ENCODE data around the gene ISOC2. TPM values are rescaled to one million over a fixed set of nuclear protein-coding genes. Genes with fewer than 3 reads are reported as not detected.

ISOC2 gene
- total and polyA plus RNA-seq, 2 donors: 35.1 to 94.1 TPM

DNA sequence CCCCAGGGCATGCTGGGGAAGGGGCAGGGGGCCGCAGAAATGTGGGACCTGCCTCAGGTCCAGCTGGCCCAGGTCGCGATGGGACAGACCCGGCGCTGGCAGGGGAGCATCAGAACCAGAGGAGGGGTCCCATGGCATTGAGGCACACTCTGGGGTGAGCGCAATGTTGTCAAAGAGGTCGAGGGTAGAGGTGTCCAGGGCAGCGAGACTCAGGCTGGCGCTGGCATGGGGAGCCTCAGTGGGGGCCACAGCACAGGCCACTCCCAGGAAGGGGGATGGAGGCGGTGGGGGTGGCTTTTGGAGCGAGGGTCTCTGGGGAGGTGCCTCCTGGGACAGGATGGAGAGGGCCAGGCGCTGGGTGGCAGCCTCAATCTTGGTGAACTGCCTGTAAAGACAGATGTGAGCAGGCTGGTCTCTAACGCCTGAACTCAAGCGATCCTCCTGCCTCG, 2.2 kb upstream of the ISOC2 start:
- Histone ChIP-seq H3K27ac (ENCODE audit: low read depth) (no peak overlapping the region), H3K4me1 (ENCODE audit: insufficient read depth) (peaks cover 2% of the 10 kb centered on the region), H3K36me3 (ENCODE audit: insufficient read depth) (no peaks in the 10 kb centered on the region), H3K4me3 (ENCODE audit: low read depth, low read length) (no peak overlapping the region)
- WGBS: 73% methylated on average over 15 of the region's 15 CpGs
- DNase-seq (ENCODE audit: extremely low spot score): no peak

DNA sequence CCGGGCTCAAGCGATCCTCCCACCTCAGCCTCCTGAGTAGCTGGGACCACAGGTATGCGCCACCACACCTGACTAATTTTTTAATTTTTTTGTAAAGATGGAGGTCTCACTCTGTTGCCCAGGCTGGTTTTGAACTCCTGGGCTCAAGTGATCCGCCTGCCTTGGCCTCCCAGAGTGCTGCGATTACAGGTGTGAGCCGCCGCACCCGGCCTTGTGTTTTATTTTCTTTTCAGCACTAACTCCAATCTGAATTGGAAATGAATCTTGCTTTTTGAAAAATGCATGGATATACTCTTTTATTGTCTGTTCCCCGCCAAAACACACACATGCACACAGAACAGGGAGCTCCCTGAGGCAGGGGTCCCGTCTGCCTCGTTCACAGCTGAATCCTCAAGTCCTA, 1.3 kb upstream of the ISOC2 start:
- DNase-seq (ENCODE audit: extremely low spot score): no peak
- no peak overlapping the region for H3K27ac ChIP-seq (ENCODE audit: low read depth)
- no peak overlapping the region for H3K4me3 ChIP-seq (ENCODE audit: low read depth, low read length)
- 81% methylated on average over 11 of the region's 11 CpGs for WGBS
- H3K4me1 ChIP-seq (ENCODE audit: insufficient read depth): peaks cover 2% of the 10 kb centered on the region
- H3K36me3 ChIP-seq (ENCODE audit: insufficient read depth): no peaks in the 10 kb centered on the region

DNA sequence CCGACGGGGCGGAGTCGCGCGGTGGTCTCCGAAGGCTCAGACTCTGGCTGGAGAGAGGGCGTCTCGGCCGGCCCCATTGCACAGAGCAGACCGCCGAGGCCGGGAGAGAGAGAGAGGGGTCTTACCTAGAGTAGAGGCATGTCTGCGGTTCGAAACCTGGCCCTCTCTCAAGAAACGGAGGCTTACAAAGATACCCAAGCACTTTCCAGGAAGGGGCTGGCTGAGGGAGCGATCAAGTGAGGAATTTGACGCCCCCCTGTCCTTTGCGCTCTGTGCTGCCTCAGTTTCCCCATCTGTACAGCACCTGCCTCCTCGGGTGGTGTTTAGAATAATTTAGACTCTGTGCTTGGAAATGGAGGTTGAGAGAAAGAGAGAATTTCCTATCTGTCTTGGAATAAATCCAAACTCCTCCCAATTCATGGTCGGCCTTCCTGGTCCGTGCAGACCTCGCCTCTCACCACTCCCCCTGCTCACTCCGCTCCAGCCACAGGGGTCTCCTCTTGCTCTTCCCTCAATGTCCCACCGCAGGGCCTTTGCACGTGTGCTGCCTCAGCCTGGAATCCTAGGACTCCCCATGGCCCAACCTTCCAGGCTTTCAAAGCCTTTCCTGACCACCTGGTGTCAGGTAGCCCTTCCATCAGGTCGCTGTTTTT, 658 bp upstream of the ISOC2 start:
- H3K4me1 ChIP-seq (ENCODE audit: insufficient read depth): peaks cover 2% of the 10 kb centered on the region
- DNase-seq (ENCODE audit: extremely low spot score): no peak
- WGBS: 10% methylated on average over 27 of the region's 27 CpGs
- H3K27ac ChIP-seq (ENCODE audit: low read depth): no peak overlapping the region
- H3K4me3 ChIP-seq (ENCODE audit: low read depth, low read length): peak overlapping the region; percentile 52
- no peaks in the 10 kb centered on the region for H3K36me3 ChIP-seq (ENCODE audit: insufficient read depth)

DNA sequence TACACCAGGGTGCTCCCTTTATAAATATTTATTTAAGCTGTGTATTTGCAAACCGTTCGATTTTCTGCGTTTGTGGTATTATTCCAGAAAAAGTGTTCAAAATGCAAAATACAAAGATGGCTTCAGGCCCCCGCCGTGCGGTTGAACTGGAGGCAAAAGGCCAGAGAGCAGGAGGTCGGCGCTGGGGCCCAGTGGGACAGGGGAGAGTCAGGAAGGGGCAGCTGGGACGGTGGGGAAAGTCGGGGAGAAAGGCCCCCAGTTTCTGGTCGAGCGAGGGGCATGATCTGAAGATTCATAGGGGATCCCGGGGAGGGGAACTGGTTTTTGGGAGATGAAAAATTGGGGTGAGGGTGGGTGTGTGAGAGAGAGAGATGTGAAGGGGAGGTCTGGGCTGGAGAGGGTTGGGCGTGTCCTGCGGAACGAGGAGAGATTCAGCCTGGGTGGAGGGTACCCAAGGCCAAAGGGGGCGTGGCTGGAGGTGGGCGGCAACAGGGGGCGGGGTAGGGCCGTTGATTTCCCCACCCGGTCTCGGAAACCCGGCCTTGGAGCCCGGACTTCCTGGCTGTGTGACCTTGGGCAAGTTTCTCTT, 678 bp downstream of the ISOC2 start:
- DNase-seq (ENCODE audit: extremely low spot score): no peak
- WGBS: 6% methylated on average over 23 of the region's 24 CpGs
- Histone ChIP-seq H3K4me3 (ENCODE audit: low read depth, low read length) (peak overlapping the region; percentile 80), H3K27ac (ENCODE audit: low read depth) (peak overlapping the region; percentile 78), H3K36me3 (ENCODE audit: insufficient read depth) (no peaks in the 10 kb centered on the region), H3K4me1 (ENCODE audit: insufficient read depth) (peaks cover 2% of the 10 kb centered on the region)

DNA sequence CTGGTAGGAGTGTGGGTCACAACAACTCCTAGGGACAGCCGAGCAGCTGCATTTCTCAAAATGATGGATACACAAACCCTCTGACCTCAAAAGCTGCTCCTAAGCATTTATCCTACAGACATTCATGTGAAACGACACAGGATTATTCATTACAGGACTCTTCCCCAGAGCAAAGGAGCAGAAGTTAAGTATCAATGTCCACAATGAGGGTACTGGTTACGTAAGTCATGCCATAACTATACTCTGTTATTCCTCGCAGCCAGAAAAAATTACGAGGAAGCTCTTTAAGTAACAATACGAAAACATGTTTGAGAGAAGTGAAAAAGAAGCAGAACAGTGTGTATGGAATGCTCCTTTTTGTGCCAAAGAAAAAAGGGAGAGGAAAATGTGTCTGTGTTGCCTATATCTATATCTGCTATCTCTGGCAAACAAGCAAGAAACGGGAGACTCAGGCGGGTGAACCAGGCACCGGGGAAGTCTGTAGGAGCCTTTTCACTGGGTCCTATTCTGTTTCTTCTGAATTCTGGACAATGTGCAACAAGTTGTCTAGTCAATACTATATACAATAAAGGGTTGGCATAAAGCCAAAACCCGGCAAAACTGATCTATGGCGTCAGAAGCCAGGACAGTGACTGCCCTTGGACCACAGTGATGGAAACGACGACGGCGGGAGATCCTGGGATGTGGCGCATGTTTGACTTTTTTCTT, 1.3 kb downstream of the ISOC2 start:
- Histone ChIP-seq H3K36me3 (ENCODE audit: insufficient read depth) (no peaks in the 10 kb centered on the region), H3K27ac (ENCODE audit: low read depth) (peak overlapping the region; percentile 30), H3K4me3 (ENCODE audit: low read depth, low read length) (peak overlapping the region; percentile 17), H3K4me1 (ENCODE audit: insufficient read depth) (peaks cover 2% of the 10 kb centered on the region)
- 18% methylated on average over 16 of the region's 16 CpGs for WGBS
- no peak for DNase-seq (ENCODE audit: extremely low spot score)

DNA sequence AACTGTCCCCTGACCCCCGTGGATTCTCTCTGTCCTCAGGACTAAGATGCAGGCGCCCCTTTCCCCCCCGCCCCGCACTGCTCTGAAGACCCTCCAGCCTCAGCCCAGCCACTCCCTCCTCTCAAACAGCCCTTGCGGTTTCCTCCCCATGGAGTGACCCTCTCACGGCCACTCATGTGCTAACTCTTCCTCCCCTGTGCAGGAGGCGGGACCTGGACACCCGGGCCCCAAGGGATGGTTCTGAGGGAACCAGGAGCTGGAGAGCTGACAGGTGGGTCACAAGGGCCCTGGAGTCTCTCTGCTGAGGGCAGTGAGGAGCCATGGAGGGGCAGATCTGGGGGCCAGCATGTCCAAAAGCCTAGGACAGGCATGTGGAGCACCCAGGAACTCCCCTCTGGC, 1.9 kb downstream of the ISOC2 start:
- 50% methylated on average over 8 of the region's 8 CpGs for WGBS
- H3K4me1 ChIP-seq (ENCODE audit: insufficient read depth): peaks cover 2% of the 10 kb centered on the region
- no peaks in the 10 kb centered on the region for H3K36me3 ChIP-seq (ENCODE audit: insufficient read depth)
- no peak for DNase-seq (ENCODE audit: extremely low spot score)
- no peak overlapping the region for H3K4me3 ChIP-seq (ENCODE audit: low read depth, low read length)
- no peak overlapping the region for H3K27ac ChIP-seq (ENCODE audit: low read depth)

DNA sequence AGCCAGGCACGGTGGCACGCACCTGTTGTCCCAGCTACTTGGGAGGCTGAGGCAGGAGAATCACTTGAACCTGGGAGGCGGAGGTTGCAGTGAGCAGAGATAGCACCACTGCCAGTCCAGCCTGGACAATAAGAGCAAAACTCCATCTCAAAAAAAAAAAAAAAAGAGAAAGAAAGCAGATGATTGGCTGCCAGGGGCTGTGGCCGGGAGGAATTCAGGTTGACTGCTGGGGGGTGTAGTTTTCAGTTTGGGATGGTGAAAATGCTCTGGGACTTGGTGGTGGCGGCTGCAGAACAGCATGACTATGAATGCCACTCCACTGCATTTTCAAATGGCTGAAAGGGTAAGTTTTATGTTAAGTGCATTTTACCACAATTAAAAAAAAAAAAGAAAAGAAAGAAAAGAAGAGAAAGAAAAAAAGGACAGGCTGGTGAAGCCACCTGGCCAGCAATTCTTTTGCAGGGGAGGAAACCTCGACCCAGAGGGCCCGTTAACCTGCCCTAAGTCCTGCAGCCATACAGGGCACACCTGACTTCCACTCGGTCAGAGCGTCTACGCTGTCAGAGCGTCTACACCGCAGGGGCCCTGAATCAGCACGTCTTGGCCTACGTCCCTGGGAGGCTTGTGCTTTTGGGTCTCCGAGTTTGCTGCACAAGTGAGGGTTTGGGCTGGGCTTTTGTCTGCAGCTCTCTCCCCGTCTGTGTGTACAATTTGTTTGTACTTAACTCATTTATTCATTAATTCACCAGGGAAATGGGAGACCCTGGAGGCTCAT, 3.6 kb downstream of the ISOC2 start:
- H3K4me1 ChIP-seq (ENCODE audit: insufficient read depth): peaks cover 2% of the 10 kb centered on the region
- no peak for DNase-seq (ENCODE audit: extremely low spot score)
- no peaks in the 10 kb centered on the region for H3K36me3 ChIP-seq (ENCODE audit: insufficient read depth)
- WGBS: 87% methylated on average over 16 of the region's 16 CpGs
- H3K27ac ChIP-seq (ENCODE audit: low read depth): no peak overlapping the region
- H3K4me3 ChIP-seq (ENCODE audit: low read depth, low read length): no peak overlapping the region

DNA sequence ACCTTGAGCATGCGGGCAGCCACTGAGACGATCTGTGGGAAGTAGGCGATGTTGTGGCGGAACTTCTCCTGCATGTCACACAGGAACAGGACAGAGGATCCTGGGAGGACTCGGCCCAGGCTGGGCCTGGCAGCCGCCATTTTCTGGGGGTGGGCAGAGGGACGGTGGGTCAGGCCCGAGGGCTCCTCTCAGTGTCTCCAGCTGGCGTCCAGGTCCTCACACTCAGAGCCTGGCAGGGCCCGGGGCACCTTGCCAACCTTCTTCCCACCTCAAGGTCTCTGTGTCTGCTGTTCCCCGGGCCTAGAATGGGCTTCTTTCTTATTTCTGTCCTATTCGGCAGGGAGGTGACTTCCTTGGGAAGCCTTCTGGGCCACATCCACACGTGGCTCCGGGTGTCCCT, 5.1 kb downstream of the ISOC2 start:
- Histone ChIP-seq H3K36me3 (ENCODE audit: insufficient read depth) (no peaks in the 10 kb centered on the region), H3K4me3 (ENCODE audit: low read depth, low read length) (no peak overlapping the region), H3K4me1 (ENCODE audit: insufficient read depth) (peaks cover 2% of the 10 kb centered on the region), H3K27ac (ENCODE audit: low read depth) (no peak overlapping the region)
- no peak for DNase-seq (ENCODE audit: extremely low spot score)
- WGBS: 93% methylated on average over 14 of the region's 14 CpGs

DNA sequence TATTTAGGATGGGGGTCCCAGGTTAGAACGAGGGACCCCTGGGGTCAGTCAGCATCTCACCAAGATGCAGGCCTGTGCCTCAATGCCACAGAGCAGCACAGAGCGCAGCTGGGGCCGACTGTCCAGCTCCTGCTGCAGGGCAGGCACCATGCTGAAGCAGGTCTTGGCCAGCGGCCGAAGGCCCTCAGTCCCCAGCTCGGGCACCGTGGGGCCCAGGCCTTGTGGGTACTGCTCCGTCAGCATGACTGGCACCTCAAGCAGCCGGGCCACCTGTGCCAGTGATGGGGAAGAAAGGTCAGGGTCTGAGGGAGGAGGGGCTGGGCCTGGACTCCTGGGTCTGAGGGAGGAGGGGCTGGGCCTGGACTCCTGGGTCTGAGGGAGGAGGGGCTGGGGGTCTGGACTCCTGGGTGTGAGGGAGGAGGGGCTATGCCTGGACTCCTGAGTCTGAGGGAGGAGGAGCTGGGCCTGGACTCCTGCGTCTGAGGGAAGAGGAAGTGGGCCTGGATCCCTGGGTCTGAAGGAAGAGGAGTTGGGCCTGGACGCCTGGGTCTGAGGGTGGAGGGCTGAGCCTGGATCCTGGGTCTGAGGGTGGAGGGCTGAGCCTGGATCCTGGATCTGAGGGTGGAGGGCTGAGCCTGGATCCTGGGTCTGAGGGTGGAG, 5.7 kb downstream of the ISOC2 start:
- DNase-seq (ENCODE audit: extremely low spot score): no peak
- Histone ChIP-seq H3K27ac (ENCODE audit: low read depth) (no peak overlapping the region), H3K36me3 (ENCODE audit: insufficient read depth) (no peaks in the 10 kb centered on the region), H3K4me3 (ENCODE audit: low read depth, low read length) (no peak overlapping the region), H3K4me1 (ENCODE audit: insufficient read depth) (peaks cover under 1% of the 10 kb centered on the region)
- WGBS: 89% methylated on average over 11 of the region's 11 CpGs

DNA sequence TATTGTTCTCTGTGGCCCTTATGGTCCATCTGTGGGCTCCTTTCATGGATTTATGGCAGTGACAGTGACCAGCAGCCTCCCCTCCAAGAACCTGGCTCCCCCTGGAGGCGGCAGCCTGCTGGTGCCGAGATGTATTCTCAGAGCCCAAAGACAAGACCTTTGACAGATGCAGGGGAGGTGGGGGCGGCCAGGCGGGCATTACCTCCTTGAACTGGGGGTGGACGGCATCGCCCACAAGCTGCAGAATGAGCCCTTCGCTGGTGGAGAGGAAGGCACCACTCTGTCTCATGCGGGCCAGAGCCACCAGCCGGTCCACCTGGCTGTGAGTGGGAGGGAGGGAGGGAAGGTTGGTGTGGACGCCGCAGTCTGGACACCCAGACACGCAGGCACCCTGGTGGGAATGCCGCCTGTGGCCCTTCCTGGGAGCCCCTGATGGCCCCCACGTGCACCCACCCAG, 6.6 kb downstream of the ISOC2 start:
- DNase-seq (ENCODE audit: extremely low spot score): no peak
- WGBS: 77% methylated on average over 14 of the region's 14 CpGs
- no peaks in the 10 kb centered on the region for H3K36me3 ChIP-seq (ENCODE audit: insufficient read depth)
- no peak overlapping the region for H3K27ac ChIP-seq (ENCODE audit: low read depth)
- no peaks in the 10 kb centered on the region for H3K4me1 ChIP-seq (ENCODE audit: insufficient read depth)
- H3K4me3 ChIP-seq (ENCODE audit: low read depth, low read length): no peak overlapping the region

DNA sequence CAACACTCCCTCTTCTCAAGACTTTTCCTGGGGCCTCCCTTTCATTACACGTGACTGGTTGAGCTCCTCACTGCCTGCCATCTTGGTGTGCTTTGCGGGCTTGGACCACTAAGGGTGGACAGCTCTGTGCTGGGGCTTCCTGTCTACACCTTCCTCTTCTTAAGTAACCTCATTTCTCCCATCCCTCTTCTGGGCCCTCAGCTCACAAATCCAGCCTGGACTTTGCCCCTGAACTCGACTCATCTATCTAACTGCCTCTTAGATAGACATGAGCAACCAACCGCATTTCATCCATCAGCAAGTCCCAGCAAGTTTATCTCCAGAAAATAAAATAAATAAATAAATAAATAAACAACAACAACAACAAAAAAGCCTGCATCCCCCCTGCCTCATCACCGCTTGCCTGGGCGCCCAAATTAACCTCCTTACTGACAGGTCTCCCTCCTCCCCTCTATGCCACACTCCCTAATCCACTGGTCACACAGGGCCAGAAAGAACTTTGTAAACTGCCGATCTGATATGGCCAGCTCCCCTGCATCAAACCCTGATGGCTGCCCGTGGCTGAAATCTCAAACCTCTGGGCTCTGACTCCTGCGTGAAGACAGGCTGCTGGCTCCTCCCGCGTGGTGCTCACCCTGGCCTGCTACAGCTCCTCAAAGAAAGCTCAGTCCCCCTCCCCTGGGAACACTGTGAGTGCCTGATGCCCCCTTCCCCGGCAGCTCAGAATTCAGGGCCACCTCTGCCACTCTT, 7.8 kb downstream of the ISOC2 start:
- Histone ChIP-seq H3K4me3 (ENCODE audit: low read depth, low read length) (no peak overlapping the region), H3K27ac (ENCODE audit: low read depth) (no peak overlapping the region), H3K36me3 (ENCODE audit: insufficient read depth) (no peaks in the 10 kb centered on the region), H3K4me1 (ENCODE audit: insufficient read depth) (no peaks in the 10 kb centered on the region)
- 91% methylated on average over 12 of the region's 12 CpGs for WGBS
- DNase-seq (ENCODE audit: extremely low spot score): no peak

DNA sequence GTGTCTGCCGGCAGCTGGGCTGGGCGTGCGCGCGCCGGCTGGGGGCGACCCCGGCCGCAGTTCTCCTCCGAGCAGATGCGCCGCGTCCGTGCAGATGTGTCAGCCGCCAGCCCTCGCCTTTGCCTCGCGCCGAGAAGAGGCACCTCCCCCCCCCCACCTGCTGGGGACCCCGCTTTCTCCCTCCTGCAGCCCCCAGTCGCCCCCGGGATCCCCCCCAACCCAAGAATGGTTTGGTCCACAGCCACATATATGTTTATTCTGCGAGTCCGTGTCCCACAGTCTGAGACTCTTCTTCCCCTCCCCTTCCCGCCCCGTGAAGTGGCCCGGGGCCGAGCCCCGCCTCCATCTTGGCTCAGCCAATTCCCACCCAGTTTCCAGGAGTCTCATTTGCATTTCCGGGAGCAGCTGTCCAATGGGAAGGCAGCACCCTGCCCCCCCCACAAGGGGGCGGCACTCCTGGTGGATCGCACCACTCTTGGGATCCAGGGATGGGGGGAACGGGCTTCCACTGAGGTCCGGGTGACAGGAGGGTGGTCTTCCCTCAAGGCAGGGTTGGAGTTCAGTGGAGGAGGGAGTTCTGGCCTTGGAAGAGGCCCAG, 8.6 kb downstream of the ISOC2 start:
- Histone ChIP-seq H3K4me3 (ENCODE audit: low read depth, low read length) (no peak overlapping the region), H3K36me3 (ENCODE audit: insufficient read depth) (no peaks in the 10 kb centered on the region), H3K4me1 (ENCODE audit: insufficient read depth) (no peaks in the 10 kb centered on the region), H3K27ac (ENCODE audit: low read depth) (no peak overlapping the region)
- WGBS: 10% methylated on average over 34 of the region's 34 CpGs
- peak; percentile 80 for DNase-seq (ENCODE audit: extremely low spot score)

All from urinary bladder (tissue), 4 donors.